Pancreas (tissue), 10 donors: ENCODE results near the gene RAP1GAP2. TPM values are rescaled to one million over a fixed set of nuclear protein-coding genes. Genes with fewer than 3 reads are reported as not detected.

Experiments used
- ATAC-seq, 4 donors: fragments of 200-7000 bp; cut with Tn5 transposase; one replicate each; pipeline versions ENCODE4 v1.8.0 to v1.9.1; 2020; ENCODE audit warnings: mild to moderate bottlenecking in 4 of 4, moderate library complexity in 4 of 4
- DNase-seq, 6 donors: peaks; one replicate each; pipeline ENCODE4 v3.0.0-alpha.2; 2020
- FAIRE-seq: peaks from 2 replicates; lab custom pipeline; 2012; peaks lifted over from hg19 to GRCh38; lab: Jason Lieb, UNC
- H3K27ac ChIP-seq, 4 donors: fragments of 200-600 bp; sonication (generic); 1 replicate in 3 of 4; 2 replicates in 1 of 4; pipeline versions ENCODE4 v1.5.0 to v1.8.0; 2020
- H3K27me3 ChIP-seq, 4 donors: fragments of 200-600 bp; one replicate each; pipeline ENCODE4 v1.8.0; 2021
- H3K36me3 ChIP-seq, 3 donors: fragments of 200-600 bp; sonication (generic) in 1 of 3; one replicate each; pipeline versions ENCODE4 v1.5.0 to v1.8.0; 2020 to 2021
- H3K4me1 ChIP-seq, 3 donors: fragments of 200-600 bp; one replicate each; pipeline ENCODE4 v1.8.0; 2021
- H3K4me3 ChIP-seq, 4 donors: fragments of 200-600 bp; sonication (generic) in 2 of 4; one replicate each; pipeline versions ENCODE4 v1.5.0 to v1.8.0; 2020 to 2021
- H3K9me3 ChIP-seq, 4 donors: fragments of 200-600 bp; one replicate each; pipeline ENCODE4 v1.8.0; 2021
- WGBS, 2 donors: extraction: QIAGEN DNeasy Blood & Tissue Kit; methylation state at CpG; one replicate each; pipeline ENCODE4 v1.1.7; 2013; 5-methylcytosine and 5-hydroxymethylcytosine counted together
- intact Hi-C, 3 donors: fragments of 100-400 bp; cut with DNase I; formaldehyde crosslinking; loops; one replicate each; pipeline versions ENCODE4 v1.11.1 to v1.14.2; 2022
- polyA plus RNA-seq, 2 donors: library from polyadenylated mRNA; stranded (reverse); fragments of 200-250 nt; gene quantifications; one replicate each; pipeline ENCODE4 v1.2.3, GENCODE V29; 2013
- total RNA-seq, 6 donors: library from RNA; stranded (reverse); fragmentation: NEBNext Ultra II Directional in 4 of 6; extraction: Animal tissue kit (Norgen Biotek cat#: 25700) in 4 of 6; gene quantifications; one replicate each; pipeline versions ENCODE4 v1.2.1 to v1.2.4, GENCODE V29; 2021 to 2023
- TF ChIP-seq, protein P1 (sequence below), 4 donors: fragments of 200-600 bp; sonication (generic) in 3 of 4; IDR thresholded peaks; one replicate each; pipeline versions ENCODE4 v1.5.0 to v1.8.0; 2021; ENCODE audit warnings: antibody characterized with exemption in 4 of 4
- donor health status: healthy with polysubstance abuse.
- donor health status: DM: no; HTN: no; CAD: no; lungs with moderate emphysema.
- donor health status: DM: no; HTN: no; CAD: no.
- donor health status: control.
- donor health status: control.
- donor health status: Bipolar disorder and iron deficiency.
- donor health status: DM: yes; HTN: yes; CAD: no.
- donor health status: DM: no; HTN: no; CAD: no.
- donor health status: DM: no; HTN: no; CAD: no.
- donor health status: DM: yes; HTN: yes; CAD: no.

The RAP1GAP2 gene
- total and polyA plus RNA-seq, 8 donors = 29.7 to 51.2 (median 43.0) TPM

DNA sequence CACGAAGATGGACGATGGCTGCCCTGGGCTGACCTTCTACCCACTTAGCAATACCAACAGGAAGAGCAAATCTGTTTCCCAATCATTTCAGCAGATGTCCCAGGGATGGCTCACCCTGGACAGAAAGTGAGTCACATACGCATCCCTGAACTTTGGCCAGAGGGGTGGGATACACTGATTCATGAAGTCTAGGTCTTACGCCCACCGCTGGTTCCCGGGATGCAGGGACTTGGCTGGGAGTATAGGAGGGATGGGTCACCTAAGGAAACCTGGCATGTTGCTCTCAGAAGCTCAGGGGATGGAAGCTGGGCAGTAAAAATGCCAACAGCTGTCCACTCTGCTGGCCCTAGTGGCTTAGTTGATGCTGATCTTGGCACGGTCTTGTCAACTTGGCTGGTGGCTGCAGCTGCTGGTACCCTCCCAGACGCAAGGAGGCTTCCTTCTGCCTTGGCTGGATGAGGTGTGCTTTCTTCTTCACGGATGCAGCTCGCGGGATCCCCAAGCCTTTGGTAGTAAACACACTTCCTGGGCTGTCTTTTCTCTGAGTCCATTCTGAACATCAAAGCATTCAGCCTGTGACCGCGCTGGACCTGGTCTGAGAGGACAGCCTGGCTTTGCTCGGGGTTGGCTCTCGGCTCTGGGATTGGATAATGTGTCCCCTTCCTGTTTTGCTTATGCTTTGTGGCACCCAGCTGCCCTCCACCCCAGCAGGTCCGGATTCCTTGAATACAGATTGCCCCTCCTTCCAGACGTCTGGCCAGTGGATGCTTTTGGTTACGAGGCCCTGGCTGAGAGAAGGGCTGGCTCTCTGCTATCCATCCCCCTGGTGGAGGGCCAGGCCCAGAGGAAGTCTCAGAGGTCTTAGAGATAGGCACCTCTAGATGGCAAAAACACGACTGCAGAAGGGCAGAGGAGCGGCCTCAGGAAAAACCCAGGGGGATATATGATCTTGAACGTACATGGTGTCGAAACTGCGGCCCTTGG is 71.5 kb downstream of the RAP1GAP2 start:
- FAIRE-seq (no peak), DNase-seq (peak in 4 of 6 donors; percentile 60 to 73 (median 72)), ATAC-seq (peak; percentile 12 to 56 (median 24))
- WGBS, 2 donors = 58 to 66% methylated on average over 23 of the region's 23 CpGs
- H3K4me1 ChIP-seq = peaks cover 6 to 50% (median 35%) of the 10 kb centered on the region in 3 donors
- no peak overlapping the region for H3K4me3 ChIP-seq
- H3K27ac ChIP-seq = no peak overlapping the region
- H3K9me3 ChIP-seq = no peaks in the 10 kb centered on the region
- TF ChIP-seq, protein P1, sequence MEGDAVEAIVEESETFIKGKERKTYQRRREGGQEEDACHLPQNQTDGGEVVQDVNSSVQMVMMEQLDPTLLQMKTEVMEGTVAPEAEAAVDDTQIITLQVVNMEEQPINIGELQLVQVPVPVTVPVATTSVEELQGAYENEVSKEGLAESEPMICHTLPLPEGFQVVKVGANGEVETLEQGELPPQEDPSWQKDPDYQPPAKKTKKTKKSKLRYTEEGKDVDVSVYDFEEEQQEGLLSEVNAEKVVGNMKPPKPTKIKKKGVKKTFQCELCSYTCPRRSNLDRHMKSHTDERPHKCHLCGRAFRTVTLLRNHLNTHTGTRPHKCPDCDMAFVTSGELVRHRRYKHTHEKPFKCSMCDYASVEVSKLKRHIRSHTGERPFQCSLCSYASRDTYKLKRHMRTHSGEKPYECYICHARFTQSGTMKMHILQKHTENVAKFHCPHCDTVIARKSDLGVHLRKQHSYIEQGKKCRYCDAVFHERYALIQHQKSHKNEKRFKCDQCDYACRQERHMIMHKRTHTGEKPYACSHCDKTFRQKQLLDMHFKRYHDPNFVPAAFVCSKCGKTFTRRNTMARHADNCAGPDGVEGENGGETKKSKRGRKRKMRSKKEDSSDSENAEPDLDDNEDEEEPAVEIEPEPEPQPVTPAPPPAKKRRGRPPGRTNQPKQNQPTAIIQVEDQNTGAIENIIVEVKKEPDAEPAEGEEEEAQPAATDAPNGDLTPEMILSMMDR (IDR thresholded peaks at IDR 0.05) = peak in 1 of 4 donors; percentile 5
- intact Hi-C loops = no loop called here
- no peaks in the 10 kb centered on the region for H3K36me3 ChIP-seq
- H3K27me3 ChIP-seq = no peaks in the 10 kb centered on the region

DNA sequence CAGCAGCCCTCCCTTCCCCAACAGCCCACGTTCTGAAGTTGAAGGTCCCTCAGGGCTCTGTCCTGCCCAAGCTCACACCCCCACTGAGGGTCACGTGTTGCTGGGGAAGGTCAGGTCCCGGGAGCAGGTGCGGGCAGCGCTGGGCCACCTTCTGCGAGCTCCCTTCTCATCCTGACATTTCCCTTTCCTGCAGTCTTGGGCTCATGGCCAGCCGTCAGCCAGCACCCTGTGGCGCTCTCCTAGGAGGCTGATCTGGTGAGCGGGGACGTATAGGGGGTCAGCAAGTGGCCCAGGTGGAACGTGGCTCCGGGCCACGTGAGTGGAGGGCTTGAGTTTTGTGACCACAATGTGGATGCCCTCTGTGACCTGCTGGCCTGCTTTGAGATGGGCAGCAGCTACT is 73.4 kb downstream of the RAP1GAP2 start:
- no peaks in the 10 kb centered on the region for H3K27me3 ChIP-seq
- no peaks in the 10 kb centered on the region for H3K36me3 ChIP-seq
- DNase-seq = peak; percentile 80 to 93 (median 86)
- WGBS, 2 donors = 31 to 48% methylated on average over 13 of the region's 13 CpGs
- TF ChIP-seq, protein P1 (IDR thresholded peaks at IDR 0.05) = no peak
- no peak overlapping the region for H3K4me3 ChIP-seq
- no peaks in the 10 kb centered on the region for H3K9me3 ChIP-seq
- ATAC-seq = peak; percentile 74 to 85 (median 78)
- intact Hi-C loops = no loop called here
- H3K4me1 ChIP-seq = peaks cover 11 to 44% (median 19%) of the 10 kb centered on the region in 3 donors
- no peak for FAIRE-seq
- peak overlapping the region in 2 of 4 donors; percentile 24 for H3K27ac ChIP-seq

DNA sequence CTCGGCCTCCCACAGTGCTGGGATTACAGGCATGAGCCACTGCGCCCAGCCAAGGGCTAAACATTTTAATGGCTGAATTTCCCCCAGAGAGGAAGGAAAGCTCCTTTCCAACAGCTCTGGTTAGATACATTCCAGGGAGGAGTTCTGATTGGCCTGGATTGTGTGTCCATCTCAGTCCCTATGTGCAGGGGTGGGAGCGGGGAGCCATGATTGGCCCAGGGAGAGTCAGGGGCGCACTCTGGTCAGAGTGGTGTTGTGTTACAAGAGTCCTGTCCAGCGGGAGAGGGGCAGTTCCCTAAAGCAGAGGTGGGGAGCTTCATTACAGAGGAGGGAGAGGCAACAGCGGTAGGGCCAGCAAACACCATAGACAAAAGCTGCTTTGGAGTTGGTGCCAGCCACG is 75.0 kb downstream of the RAP1GAP2 start:
- Histone ChIP-seq H3K27me3 (no peaks in the 10 kb centered on the region), H3K4me1 (peaks cover 11 to 34% (median 12%) of the 10 kb centered on the region in 3 donors), H3K36me3 (no peaks in the 10 kb centered on the region), H3K4me3 (no peak overlapping the region), H3K27ac (no peak overlapping the region), H3K9me3 (no peaks in the 10 kb centered on the region)
- ATAC-seq (no peak), FAIRE-seq (no peak), DNase-seq (no peak)
- TF ChIP-seq, protein P1 (IDR thresholded peaks at IDR 0.05) = no peak
- 88 to 89% methylated on average over 7 of the region's 7 CpGs for WGBS, 2 donors
- intact Hi-C loops = no loop called here

DNA sequence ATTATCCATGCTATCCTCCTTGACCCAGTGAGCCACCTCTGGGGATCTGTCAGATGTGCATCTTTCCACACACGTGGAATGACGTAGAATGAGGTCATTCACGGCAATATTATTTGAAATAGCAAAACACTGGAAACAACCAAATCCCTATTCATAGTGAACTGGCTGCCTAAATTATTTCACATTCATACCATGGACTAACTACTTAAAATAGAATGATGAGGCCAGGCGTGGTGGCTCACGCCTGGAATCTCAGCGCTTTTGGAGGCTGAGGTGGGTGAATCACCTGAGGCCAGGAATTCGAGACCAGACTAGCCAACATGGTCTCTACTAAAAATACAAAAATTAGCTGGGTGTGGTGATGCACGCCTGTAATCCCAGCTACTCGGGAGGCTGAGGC is 75.5 kb downstream of the RAP1GAP2 start:
- Histone ChIP-seq H3K9me3 (no peaks in the 10 kb centered on the region), H3K27ac (no peak overlapping the region), H3K4me3 (no peak overlapping the region), H3K4me1 (peaks cover 11 to 34% (median 12%) of the 10 kb centered on the region in 3 donors), H3K36me3 (no peaks in the 10 kb centered on the region), H3K27me3 (no peaks in the 10 kb centered on the region)
- no peak for FAIRE-seq
- TF ChIP-seq, protein P1 (IDR thresholded peaks at IDR 0.05) = no peak
- no peak for ATAC-seq
- intact Hi-C loops = no loop called here
- 91 to 94% methylated on average over 9 of the region's 9 CpGs for WGBS, 2 donors
- DNase-seq = no peak
